Kidney (tissue), 14 donors: ENCODE measurements around the gene APBB3. TPM values are rescaled to one million over a fixed set of nuclear protein-coding genes. Genes with fewer than 3 reads are reported as not detected.
"Not testable (repeated sequence)": the region's sequence is repeated elsewhere in the genome, so short reads cannot be mapped to it uniquely, and the experiment has no call there.

Experiments used
- DNase-seq, 5 donors: peaks; one replicate each; pipeline ENCODE4 v3.0.0-alpha.2; 2013 to 2020
- FAIRE-seq: peaks from 2 replicates; lab custom pipeline; 2012; peaks lifted over from hg19 to GRCh38; lab: Jason Lieb, UNC
- H3K27ac ChIP-seq, 2 donors: one replicate each; pipeline ENCODE4 v1.7.0; 2013; ENCODE audit warnings: low read depth in 2 of 2, low read length in 2 of 2, inconsistent platforms in 1 of 2
- H3K27me3 ChIP-seq: one replicate; pipeline ENCODE4 v1.7.1; 2013; ENCODE audit warnings: low read length, inconsistent platforms; ENCODE audit not compliant: control insufficient read depth, insufficient read depth
- H3K36me3 ChIP-seq, 3 donors: one replicate each; pipeline versions ENCODE4 v1.7.0 to v1.7.1; 2013; ENCODE audit warnings: low read length in 3 of 3, control low read depth in 1 of 3, inconsistent platforms in 1 of 3; ENCODE audit not compliant: insufficient read depth in 3 of 3, control insufficient read depth in 2 of 3
- H3K4me1 ChIP-seq, 3 donors: one replicate each; pipeline versions ENCODE4 v1.7.0 to v1.7.1; 2013; ENCODE audit warnings: low read length in 3 of 3, inconsistent platforms in 1 of 3, low read depth in 1 of 3; ENCODE audit not compliant: control insufficient read depth in 2 of 3, insufficient read depth in 2 of 3
- H3K4me3 ChIP-seq, 3 donors: one replicate each; pipeline versions ENCODE4 v1.7.0 to v1.8.1; 2013; ENCODE audit warnings: low read length in 3 of 3, control low read depth in 1 of 3, inconsistent platforms in 1 of 3
- H3K9ac ChIP-seq, 3 donors: one replicate each; pipeline versions ENCODE4 v1.7.0 to v1.7.1; 2013; ENCODE audit warnings: low read length in 3 of 3, control low read depth in 1 of 3, inconsistent platforms in 1 of 3
- H3K9me3 ChIP-seq, 3 donors: one replicate each; pipeline versions ENCODE4 v1.7.0 to v1.7.1; 2013; ENCODE audit warnings: low read length in 3 of 3, control low read depth in 1 of 3, inconsistent platforms in 1 of 3; ENCODE audit not compliant: control insufficient read depth in 2 of 3, insufficient read depth in 1 of 3
- CTCF ChIP-seq: IDR thresholded peaks from 3 replicates; pipeline ENCODE4 v1.5.1; 2012; ENCODE audit warnings: mild to moderate bottlenecking, moderate library complexity, borderline replicate concordance; ENCODE audit not compliant: insufficient read depth; ENCODE audit errors: extremely low read depth
- intact Hi-C: fragments of 100-400 bp; cut with DNase I; formaldehyde crosslinking; loops from one replicate; pipeline ENCODE4 v1.11.1; 2022
- polyA plus RNA-seq: library from polyadenylated mRNA; stranded (reverse); fragments of 350-450 nt; fragmentation: Illumina TruSeq; extraction: RNeasy Lipid Tissue Mini Kit (QIAGEN cat#74804); gene quantifications from one replicate; pipeline ENCODE4 v1.2.3, GENCODE V29; 2014; ENCODE audit warnings: low read depth, low replicate concordance; ENCODE audit not compliant: insufficient read depth
- total RNA-seq: library from RNA; stranded (reverse); fragmentation: NEBNext Ultra II Directional; extraction: Animal tissue kit (Norgen Biotek cat#: 25700); gene quantifications from one replicate; pipeline ENCODE4 v1.2.1, GENCODE V29; 2021
- donor health status: control.
- donor health status: control.
- donor health status: control.
- donor health status: control.
- donor health status: control.
- donor health status: DM: yes; HTN: yes; CAD: no.
- donor health status: Normal renal cell carcinoma (clear cell type).

The APBB3 gene
- total and polyA plus RNA-seq, 2 donors from 2014 or later = 19.6 to 33.9 TPM

- Histone ChIP-seq H3K4me1 (no peaks in the 10 kb centered on the region), H3K9me3 (no peaks in the 10 kb centered on the region), H3K27ac (no peak overlapping the region), H3K36me3 (no peaks in the 10 kb centered on the region), H3K4me3 (no peak overlapping the region), H3K27me3 (no peaks in the 10 kb centered on the region), H3K9ac (no peak overlapping the region)
- no peak for TF ChIP-seq CTCF
- intact Hi-C loops = no loop called here
- no peak for FAIRE-seq
- DNase-seq = no peak
These were observed 39.3 kb upstream of the APBB3 start for GRCh38 chr5:140603734-140604133.

DNA sequence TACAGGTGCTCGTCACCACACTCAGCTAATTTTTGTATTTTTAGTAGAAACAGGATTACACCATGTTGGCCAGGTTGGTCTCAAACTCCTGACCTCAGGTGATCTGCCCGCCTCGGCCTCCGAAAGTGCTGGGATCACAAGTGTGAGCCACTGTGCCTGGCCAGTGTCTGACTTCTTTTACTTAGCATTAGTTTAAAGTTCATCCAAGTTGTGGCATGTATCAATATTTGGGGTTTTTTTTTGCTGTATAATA is 39.0 kb upstream of the APBB3 start:
- H3K36me3 ChIP-seq, intact Hi-C loops, H3K27ac ChIP-seq, H3K4me3 ChIP-seq, FAIRE-seq, DNase-seq, H3K27me3 ChIP-seq, H3K9me3 ChIP-seq, H3K9ac ChIP-seq, H3K4me1 ChIP-seq: not testable (repeated sequence)

GRCh38 chr5:140602147-140602546 is 37.7 kb upstream of the APBB3 start:
- DNase-seq (no peak), FAIRE-seq (no peak)
- H3K4me3 ChIP-seq = no peak overlapping the region
- intact Hi-C loops = no loop called here
- TF ChIP-seq CTCF = no peak
- no peak overlapping the region for H3K9ac ChIP-seq
- no peaks in the 10 kb centered on the region for H3K27me3 ChIP-seq
- no peaks in the 10 kb centered on the region for H3K36me3 ChIP-seq
- no peak overlapping the region for H3K27ac ChIP-seq
- H3K4me1 ChIP-seq = no peaks in the 10 kb centered on the region
- no peaks in the 10 kb centered on the region for H3K9me3 ChIP-seq

- H3K9ac ChIP-seq = no peak overlapping the region
- H3K4me1 ChIP-seq = peaks cover 0 to 5% (median 0%) of the 10 kb centered on the region in 3 donors
- no peaks in the 10 kb centered on the region for H3K9me3 ChIP-seq
- no peak overlapping the region for H3K27ac ChIP-seq
- intact Hi-C loops = no loop called here
- TF ChIP-seq CTCF = no peak
- DNase-seq (no peak), FAIRE-seq (no peak)
- H3K36me3 ChIP-seq = no peaks in the 10 kb centered on the region
- H3K4me3 ChIP-seq = no peak overlapping the region
- H3K27me3 ChIP-seq = no peaks in the 10 kb centered on the region
These were observed 35.7 kb upstream of the APBB3 start for GRCh38 chr5:140600096-140600495.
